NCI-H2107 treated with DMSO at 0.1 percent for 48 hours (cell line): ENCODE results near the gene CCT6B.

ENCODE experiments used
- DNase-seq: peaks from one replicate; lab custom pipeline; 2025; ENCODE audit not compliant: unreplicated experiment; lab: John Stamatoyannopoulos, UW

The CCT6B gene

GRCh38 chr17:34892461-34893249 is 68.6 kb downstream of the CCT6B start:
- DNase-seq, result peak; percentile 44

DNA sequence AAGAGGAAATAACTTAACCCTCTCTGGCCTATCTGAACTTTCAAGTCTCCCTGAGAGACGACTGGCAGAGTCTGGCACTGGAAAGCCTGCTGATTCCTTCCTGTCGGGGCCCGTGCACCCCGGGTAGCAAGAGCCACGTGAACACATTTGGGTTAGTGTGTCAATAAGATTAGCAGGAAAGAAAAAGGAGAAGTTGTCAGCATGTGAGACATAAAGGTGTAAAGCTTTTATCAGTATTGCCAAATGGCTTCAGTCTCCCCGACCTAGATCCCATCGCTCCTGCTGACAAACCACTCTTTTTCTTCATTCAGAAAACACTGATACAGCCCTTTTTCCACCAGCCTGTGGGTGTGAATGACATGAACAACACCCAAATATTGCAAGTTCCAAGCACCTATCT is 74.4 kb downstream of the CCT6B start:
- no peak for DNase-seq

DNA sequence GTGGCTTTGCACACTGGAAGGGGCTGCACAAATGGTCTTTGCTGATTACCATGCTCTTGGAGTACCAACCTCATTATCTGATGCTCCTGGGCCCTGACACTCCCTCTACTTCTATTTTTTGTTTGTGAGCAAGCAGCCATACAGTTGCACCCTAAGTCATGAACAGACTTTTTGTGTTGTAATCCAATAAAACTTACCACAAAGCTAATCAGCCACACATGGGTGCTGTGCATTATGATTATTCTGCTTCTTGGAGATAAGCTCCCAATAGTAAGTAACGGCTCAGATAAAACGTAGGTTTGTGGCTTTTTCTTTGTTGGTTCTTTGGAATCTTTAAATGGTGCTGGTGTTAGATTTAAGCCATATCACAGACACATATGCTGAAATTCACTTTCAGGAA is 76.2 kb downstream of the CCT6B start:
- no peak for DNase-seq

DNA sequence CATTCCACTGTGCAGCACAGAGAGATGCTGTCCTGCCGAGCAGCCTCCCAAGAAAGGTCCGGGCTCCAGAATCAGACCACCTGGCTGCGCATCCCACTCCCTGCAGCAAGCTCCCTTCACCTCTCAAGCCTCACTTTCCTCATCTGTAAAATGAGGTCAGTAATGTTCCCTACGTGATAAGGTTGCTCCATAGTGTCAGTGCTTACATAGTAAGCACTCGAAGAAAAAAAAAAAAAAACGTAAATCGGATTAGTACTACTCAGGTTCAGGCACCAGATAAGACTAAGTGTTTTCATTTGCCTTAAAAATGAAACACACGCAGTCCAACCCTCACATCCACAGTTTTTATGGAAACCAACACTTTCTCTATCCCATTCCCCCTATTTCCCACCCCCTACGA is 76.7 kb downstream of the CCT6B start:
- no peak for DNase-seq

DNA sequence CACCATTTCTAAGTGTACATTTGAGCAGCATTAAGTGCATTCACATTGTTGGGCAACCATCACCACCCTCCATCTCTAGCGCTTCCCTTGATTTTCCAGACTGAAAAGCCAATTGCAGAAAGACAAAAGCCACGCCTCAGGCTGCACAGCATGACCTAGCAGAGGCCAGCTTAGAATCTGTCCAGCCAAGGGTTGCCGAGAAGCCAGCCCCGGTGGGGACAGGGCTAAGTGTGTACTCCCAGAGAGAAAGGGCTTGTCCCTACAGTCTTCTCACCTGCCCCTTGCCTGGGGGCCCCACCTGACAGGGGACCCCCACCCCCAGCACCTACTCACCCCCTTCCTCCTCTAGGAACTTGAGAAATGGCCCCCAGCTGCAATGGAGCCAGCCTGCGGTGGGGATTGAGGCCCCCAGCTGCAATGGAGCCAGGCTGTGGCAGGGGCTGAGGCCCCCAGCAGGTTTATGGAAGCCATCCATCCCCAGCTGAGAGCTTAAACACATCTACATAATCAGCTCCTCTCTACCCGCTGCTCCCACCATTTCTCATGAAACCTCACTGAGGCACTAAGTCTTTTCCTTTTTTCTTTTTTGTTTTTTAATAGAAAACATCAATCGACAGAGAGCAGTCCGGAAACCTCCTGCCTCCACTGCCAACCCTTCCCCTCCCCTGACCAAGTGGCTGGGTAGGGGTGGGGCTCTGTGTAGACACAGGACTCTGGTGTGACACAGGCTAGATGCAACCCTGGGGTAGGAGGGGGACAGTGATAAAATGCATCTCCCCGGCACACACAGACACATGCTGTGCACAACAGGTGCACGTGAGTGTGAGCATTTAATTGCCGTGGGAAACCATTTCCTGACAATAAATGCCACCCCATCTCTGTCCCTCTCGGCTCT is 77.9 kb downstream of the CCT6B start:
- no peak for DNase-seq

- DNase-seq, result no peak
These were observed 82.1 kb downstream of the CCT6B start for GRCh38 chr17:34879146-34879545.
